K562 (cell line): ENCODE data around the gene XPO1. TPM values are rescaled to one million over a fixed set of nuclear protein-coding genes. Genes with fewer than 3 reads are reported as not detected.

Experiments
- CHD2 ChIP-seq: IDR thresholded peaks from 2 replicates; pipeline ENCODE4 v1.6.1; 2011; ENCODE audit warnings: low read depth, low read length
- FOXM1 ChIP-seq, 2 experiments: fragments of 450-650 bp in 1 of 2; sonication (generic) in 1 of 2; formaldehyde crosslinking in 1 of 2; IDR thresholded peaks; 2 replicates each; pipeline versions ENCODE4 v1.6.1 to v1.9.0; 2017 to 2022; ENCODE audit warnings: low read depth in 2 of 2, mild to moderate bottlenecking in 2 of 2, missing genetic modification reagents in 1 of 2, moderate library complexity in 1 of 2
- HDAC2 ChIP-seq: fragments of 450-650 bp; IDR thresholded peaks from 2 replicates; pipeline ENCODE4 v1.6.1; 2016; ENCODE audit warnings: mild to moderate bottlenecking
- HDAC8 ChIP-seq: fragments of 450-650 bp; IDR thresholded peaks from 2 replicates; pipeline ENCODE4 v1.6.1; 2016; ENCODE audit warnings: mild to moderate bottlenecking, missing genetic modification characterization, moderate library complexity, missing compliant biosample characterization
- KAT7 ChIP-seq: sonication (generic); formaldehyde crosslinking; IDR thresholded peaks from 2 replicates; pipeline ENCODE4 v1.8.0; 2022; ENCODE audit warnings: missing genetic modification reagents, mild to moderate bottlenecking, borderline replicate concordance
- LCOR ChIP-seq: sonication (generic); formaldehyde crosslinking; IDR thresholded peaks from 2 replicates; pipeline ENCODE4 v1.8.0; 2022; ENCODE audit warnings: mild to moderate bottlenecking, missing genetic modification reagents
- MEIS2 ChIP-seq: fragments of 450-650 bp; IDR thresholded peaks from 2 replicates; pipeline ENCODE4 v1.6.1; 2014; ENCODE audit warnings: mild to moderate bottlenecking; ENCODE audit not compliant: partially characterized antibody
- POLR3G ChIP-seq: IDR thresholded peaks from 2 replicates; pipeline ENCODE4 v1.6.1; 2011; ENCODE audit not compliant: insufficient read length, insufficient replicate concordance; ENCODE audit errors: extremely low read depth
- RB1 ChIP-seq: fragments of 450-650 bp; IDR thresholded peaks from 2 replicates; pipeline ENCODE4 v1.6.1; 2017; ENCODE audit warnings: low read depth, mild to moderate bottlenecking
- RBM25 ChIP-seq: fragments of 200-400 bp; formaldehyde crosslinking; IDR thresholded peaks from 2 replicates; pipeline ENCODE4 v1.6.1; 2018; ENCODE audit warnings: low read length, low read depth, moderate library complexity; ENCODE audit not compliant: severe bottlenecking
- SREBF2 ChIP-seq: sonication (generic); formaldehyde crosslinking; IDR thresholded peaks from 2 replicates; pipeline ENCODE4 v1.4.0; 2020; ENCODE audit warnings: mild to moderate bottlenecking, missing genetic modification reagents
- TCF15 ChIP-seq: fragments of 250-450 bp; sonication (Bioruptor Pico); IDR thresholded peaks from 2 replicates; pipeline ENCODE4 v1.8.0; 2022; ENCODE audit warnings: moderate library complexity, mild to moderate bottlenecking, inconsistent platforms
- ZBTB1 ChIP-seq: sonication (generic); formaldehyde crosslinking; IDR thresholded peaks from 2 replicates; pipeline ENCODE4 v1.8.1; 2023; ENCODE audit warnings: missing genetic modification reagents, low read depth, mild to moderate bottlenecking, borderline replicate concordance
- ZNF133 ChIP-seq: fragments of 250-450 bp; sonication (Bioruptor Pico); IDR thresholded peaks from 2 replicates; pipeline ENCODE4 v1.4.0; 2020; ENCODE audit warnings: mild to moderate bottlenecking
- ZNF316 ChIP-seq: fragments of 450-650 bp; IDR thresholded peaks from 2 replicates; pipeline ENCODE4 v1.6.1; 2016
- ZNF589 ChIP-seq: fragments of 200-800 bp; sonication (Bioruptor generic); IDR thresholded peaks from 2 replicates; pipeline ENCODE4 v1.6.1; 2016; ENCODE audit warnings: low read depth, missing genetic modification characterization, missing compliant biosample characterization
- ZNF76 ChIP-seq: fragments of 250-450 bp; sonication (Bioruptor Pico); IDR thresholded peaks from 2 replicates; pipeline ENCODE4 v1.4.0; 2020; ENCODE audit warnings: mild to moderate bottlenecking, moderate library complexity, borderline replicate concordance
- polyA plus RNA-seq, 8 experiments: library from polyadenylated mRNA; depleted of rRNA in 4 of 8; stranded (reverse) in 5 of 8; unstranded in 3 of 8; fragments of >200 nt; fragmentation: Nextera tagmentation in 2 of 8; fragmentation: Illumina TruSeq in 1 of 8; extraction: Ambion mirVana in 2 of 8; extraction: Trizol in 1 of 8; gene quantifications; 2 replicates each; pipeline versions ENCODE4 v1.2.1 to v1.2.3, GENCODE V29; 2011 to 2014; ENCODE audit warnings: inconsistent platforms in 1 of 8, missing spikeins in 1 of 8
- total RNA-seq, 7 experiments: library from RNA; depleted of rRNA in 6 of 7; stranded (reverse); fragments of >200 nt in 6 of 7; fragmentation: Illumina TruSeq in 2 of 7; extraction: Trizol in 2 of 7; gene quantifications; 2 replicates each; pipeline versions ENCODE4 v1.2.1 to v1.2.3, GENCODE V29; 2011 to 2021; ENCODE audit warnings: low replicate concordance in 1 of 7
- TF ChIP-seq, protein P1 (sequence below), 2 experiments: fragments of 450-650 bp; IDR thresholded peaks; 2 replicates each; pipeline ENCODE4 v1.6.1; 2016; ENCODE audit warnings: mild to moderate bottlenecking in 2 of 2, borderline replicate concordance in 1 of 2, low read depth in 1 of 2, moderate library complexity in 1 of 2

The XPO1 gene
- total and polyA plus RNA-seq, 9 of the 15 experiments (the other 6 are each of a cell fraction or from before 2014, with no cell fraction given), result 86.2 to 307 (median 216) TPM

- TF ChIP-seq RBM25, result no peak
- TF ChIP-seq KAT7 (CRISPR knock-in tag), result no peak
- TF ChIP-seq FOXM1 (IDR thresholded peaks at IDR 0.05; ENCODE audit: low read depth), result no peak
- TF ChIP-seq FOXM1 (CRISPR knock-in tag; IDR thresholded peaks at IDR 0.05; ENCODE audit: low read depth), result no peak
- TF ChIP-seq ZBTB1, result no peak
- TF ChIP-seq POLR3G, result no peak
- TF ChIP-seq, protein P1, sequence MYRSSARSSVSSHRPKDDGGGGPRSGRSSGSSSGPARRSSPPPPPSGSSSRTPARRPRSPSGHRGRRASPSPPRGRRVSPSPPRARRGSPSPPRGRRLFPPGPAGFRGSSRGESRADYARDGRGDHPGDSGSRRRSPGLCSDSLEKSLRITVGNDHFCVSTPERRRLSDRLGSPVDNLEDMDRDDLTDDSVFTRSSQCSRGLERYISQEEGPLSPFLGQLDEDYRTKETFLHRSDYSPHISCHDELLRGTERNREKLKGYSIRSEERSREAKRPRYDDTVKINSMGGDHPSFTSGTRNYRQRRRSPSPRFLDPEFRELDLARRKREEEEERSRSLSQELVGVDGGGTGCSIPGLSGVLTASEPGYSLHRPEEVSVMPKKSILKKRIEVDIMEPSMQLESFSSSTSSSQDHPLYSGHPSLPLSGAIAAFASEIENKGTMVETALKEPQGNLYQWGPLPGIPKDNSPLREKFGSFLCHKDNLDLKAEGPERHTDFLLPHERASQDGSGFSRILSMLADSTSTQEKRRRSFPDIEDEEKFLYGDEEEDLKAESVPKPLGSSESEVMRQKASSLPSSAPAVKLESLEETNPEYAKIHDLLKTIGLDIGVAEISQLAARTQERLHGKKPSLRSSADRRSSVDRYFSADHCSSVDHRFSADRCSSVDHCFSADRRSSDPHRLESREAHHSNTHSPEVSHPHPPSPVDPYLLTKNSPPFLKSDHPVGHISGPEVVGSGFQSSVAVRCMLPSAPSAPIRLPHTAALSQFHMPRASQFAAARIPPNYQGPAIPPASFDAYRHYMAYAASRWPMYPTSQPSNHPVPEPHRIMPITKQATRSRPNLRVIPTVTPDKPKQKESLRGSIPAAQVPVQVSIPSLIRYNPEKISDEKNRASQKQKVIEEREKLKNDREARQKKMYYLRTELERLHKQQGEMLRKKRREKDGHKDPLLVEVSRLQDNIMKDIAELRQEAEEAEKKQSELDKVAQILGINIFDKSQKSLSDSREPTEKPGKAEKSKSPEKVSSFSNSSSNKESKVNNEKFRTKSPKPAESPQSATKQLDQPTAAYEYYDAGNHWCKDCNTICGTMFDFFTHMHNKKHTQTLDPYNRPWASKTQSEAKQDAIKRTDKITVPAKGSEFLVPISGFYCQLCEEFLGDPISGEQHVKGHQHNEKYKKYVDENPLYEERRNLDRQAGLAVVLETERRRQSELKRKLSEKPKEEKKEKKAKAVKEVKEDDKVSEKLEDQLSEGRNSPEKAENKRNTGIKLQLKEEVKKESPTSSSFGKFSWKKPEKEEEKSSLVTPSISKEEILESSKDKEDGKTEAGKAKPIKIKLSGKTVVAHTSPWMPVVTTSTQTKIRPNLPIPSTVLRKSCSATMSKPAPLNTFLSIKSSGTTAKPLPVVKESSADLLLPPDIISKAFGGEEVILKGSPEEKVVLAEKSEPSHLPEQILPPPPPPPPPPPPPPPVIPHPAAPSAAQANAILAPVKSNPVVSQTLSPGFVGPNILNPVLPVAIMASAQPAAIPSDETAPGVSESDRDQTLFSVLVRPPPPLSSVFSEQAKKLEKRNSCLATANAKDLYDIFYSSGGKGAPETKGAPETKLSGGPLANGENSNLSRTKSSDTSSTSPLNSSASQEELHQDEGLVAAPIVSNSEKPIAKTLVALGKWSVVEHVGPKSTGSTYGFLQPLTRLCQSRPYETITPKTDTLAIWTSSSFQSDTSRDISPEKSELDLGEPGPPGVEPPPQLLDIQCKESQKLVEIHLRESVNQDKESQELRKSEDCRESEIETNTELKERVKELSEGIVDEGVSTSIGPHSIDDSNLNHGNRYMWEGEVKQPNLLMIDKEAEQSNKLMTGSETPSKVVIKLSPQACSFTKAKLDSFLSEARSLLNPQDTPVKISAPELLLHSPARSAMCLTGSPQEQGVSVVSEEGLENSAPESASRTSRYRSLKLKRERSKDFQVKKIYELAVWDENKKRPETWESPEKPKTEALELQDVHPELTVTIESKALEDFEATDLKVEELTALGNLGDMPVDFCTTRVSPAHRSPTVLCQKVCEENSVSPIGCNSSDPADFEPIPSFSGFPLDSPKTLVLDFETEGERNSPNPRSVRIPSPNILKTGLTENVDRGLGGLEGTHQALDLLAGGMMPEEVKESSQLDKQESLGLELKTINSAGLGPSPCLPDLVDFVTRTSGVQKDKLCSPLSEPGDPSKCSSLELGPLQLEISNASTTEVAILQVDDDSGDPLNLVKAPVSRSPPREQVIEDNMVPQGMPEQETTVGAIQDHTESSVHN (IDR thresholded peaks at IDR 0.05; ENCODE audit: borderline replicate concordance in 1 of 2, low read depth in 1 of 2), result no peak
- TF ChIP-seq MEIS2, result peak; percentile 8
- TF ChIP-seq CHD2, result peak; percentile 44; the same call in 1 of the 2 replicates
- TF ChIP-seq ZNF589 (CRISPR knock-in tag), result no peak
- no peak for TF ChIP-seq TCF15 (CRISPR knock-in tag)
- TF ChIP-seq SREBF2, result no peak
- TF ChIP-seq ZNF133 (CRISPR knock-in tag), result no peak
- no peak for TF ChIP-seq ZNF76 (CRISPR knock-in tag)
- peak; percentile 35; the same call in 1 of the 2 replicates for TF ChIP-seq RB1
- TF ChIP-seq HDAC8 (tag), result no peak
- TF ChIP-seq HDAC2, result no peak
- no peak for TF ChIP-seq ZNF316
- TF ChIP-seq LCOR (CRISPR knock-in tag), result no peak
Observed at GRCh38 chr2:61470122-61470951, 67.8 kb downstream of the XPO1 start (continued).
